Neural progenitor cell (in vitro differentiated cells): ENCODE measurements around the gene NDE1. TPM values are rescaled to one million over a fixed set of nuclear protein-coding genes. Genes with fewer than 3 reads are reported as not detected.

Source experiments
- DNase-seq: peaks from one replicate; pipeline ENCODE4 v3.0.0-alpha.2; 2016; ENCODE audit warnings: low spot score
- H2AFZ ChIP-seq: fragments of 200-600 bp; sonication (generic); replicated peaks from 2 replicates; pipeline ENCODE4 v1.6.1; 2016; ENCODE audit warnings: antibody characterized with exemption
- H3F3A ChIP-seq: fragments of 200-600 bp; sonication (generic); 2 replicates; pipeline ENCODE4 v1.6.1; 2016; ENCODE audit warnings: antibody characterized with exemption, low read depth
- H3K27ac ChIP-seq: fragments of 200-600 bp; sonication (generic); 2 replicates; pipeline ENCODE4 v1.5.1; 2016; ENCODE audit warnings: mild to moderate bottlenecking
- H3K27me3 ChIP-seq: fragments of 200-600 bp; sonication (generic); 2 replicates; pipeline ENCODE4 v1.6.1; 2016; ENCODE audit warnings: mild to moderate bottlenecking, moderate library complexity
- H3K36me3 ChIP-seq: fragments of 200-600 bp; sonication (generic); 2 replicates; pipeline ENCODE4 v1.5.1; 2016
- H3K4me1 ChIP-seq: fragments of 200-600 bp; sonication (generic); 2 replicates; pipeline ENCODE4 v1.6.1; 2016; ENCODE audit warnings: mixed run types
- H3K4me2 ChIP-seq: fragments of 200-600 bp; sonication (generic); 2 replicates; pipeline ENCODE4 v1.6.1; 2016
- H3K4me3 ChIP-seq: fragments of 200-600 bp; sonication (generic); 2 replicates; pipeline ENCODE4 v1.5.1; 2016
- H3K79me2 ChIP-seq: fragments of 200-600 bp; sonication (generic); 2 replicates; pipeline ENCODE4 v1.6.1; 2016; ENCODE audit warnings: low read depth
- H3K9ac ChIP-seq: fragments of 200-600 bp; sonication (generic); 2 replicates; pipeline ENCODE4 v1.6.1; 2016
- H3K9me3 ChIP-seq: fragments of 200-600 bp; sonication (generic); 2 replicates; pipeline ENCODE4 v1.5.1; 2016; ENCODE audit warnings: low read depth
- H4K20me1 ChIP-seq: fragments of 200-600 bp; sonication (generic); 2 replicates; pipeline ENCODE4 v1.6.1; 2016; ENCODE audit warnings: low read depth
- H3K27ac Mint-ChIP-seq: 3 replicates; pipeline ENCODE4 v1.8.0; 2021; ENCODE audit warnings: mixed read lengths
- H3K27me3 Mint-ChIP-seq: 2 replicates; pipeline ENCODE4 v1.8.0; 2022; ENCODE audit warnings: low read depth, mild to moderate bottlenecking, inconsistent platforms, moderate library complexity, mixed read lengths; ENCODE audit not compliant: insufficient read depth
- H3K36me3 Mint-ChIP-seq: 3 replicates; pipeline ENCODE4 v1.8.0; 2021; ENCODE audit warnings: mixed read lengths
- H3K4me1 Mint-ChIP-seq: 3 replicates; pipeline ENCODE4 v1.8.0; 2021; ENCODE audit warnings: mixed read lengths
- H3K4me3 Mint-ChIP-seq: 3 replicates; pipeline ENCODE4 v1.8.0; 2021; ENCODE audit warnings: mild to moderate bottlenecking, moderate library complexity, mixed read lengths
- H3K9me3 Mint-ChIP-seq: 3 replicates; pipeline ENCODE4 v1.8.0; 2020; ENCODE audit warnings: mixed read lengths
- EZH2 ChIP-seq: fragments of 200-600 bp; sonication (generic); IDR thresholded peaks from 2 replicates; pipeline ENCODE4 v1.6.1; 2017; ENCODE audit warnings: antibody characterized with exemption, mild to moderate bottlenecking, moderate library complexity
- EZH2phosphoT487 ChIP-seq: fragments of 200-600 bp; sonication (generic); IDR thresholded peaks from 2 replicates; pipeline ENCODE4 v1.6.1; 2017; ENCODE audit warnings: antibody characterized with exemption
- total RNA-seq: library from RNA; depleted of rRNA; stranded (reverse); fragments of >200 nt; gene quantifications from 2 replicates; pipeline ENCODE4 v1.2.3, GENCODE V29; 2015; ENCODE audit warnings: low replicate concordance
- TF ChIP-seq, protein P1 (sequence below): fragments of 200-600 bp; sonication (generic); IDR thresholded peaks from 2 replicates; pipeline ENCODE4 v1.5.1; 2017; ENCODE audit warnings: antibody characterized with exemption, mild to moderate bottlenecking

Gene NDE1
- total RNA-seq, 1 donor from 2014 or later, result 85.3 TPM

GRCh38 chr16:15616012-15616411 lies 34.0 kb upstream of the NDE1 start:
- H3K9me3 ChIP-seq, result no peaks in the 10 kb centered on the region
- no peak overlapping the region for H3K9ac ChIP-seq
- no peak overlapping the region for H3K27ac ChIP-seq
- H3K36me3 ChIP-seq, result no peaks in the 10 kb centered on the region
- H3K27me3 ChIP-seq, result no peaks in the 10 kb centered on the region
- TF ChIP-seq, protein P1, sequence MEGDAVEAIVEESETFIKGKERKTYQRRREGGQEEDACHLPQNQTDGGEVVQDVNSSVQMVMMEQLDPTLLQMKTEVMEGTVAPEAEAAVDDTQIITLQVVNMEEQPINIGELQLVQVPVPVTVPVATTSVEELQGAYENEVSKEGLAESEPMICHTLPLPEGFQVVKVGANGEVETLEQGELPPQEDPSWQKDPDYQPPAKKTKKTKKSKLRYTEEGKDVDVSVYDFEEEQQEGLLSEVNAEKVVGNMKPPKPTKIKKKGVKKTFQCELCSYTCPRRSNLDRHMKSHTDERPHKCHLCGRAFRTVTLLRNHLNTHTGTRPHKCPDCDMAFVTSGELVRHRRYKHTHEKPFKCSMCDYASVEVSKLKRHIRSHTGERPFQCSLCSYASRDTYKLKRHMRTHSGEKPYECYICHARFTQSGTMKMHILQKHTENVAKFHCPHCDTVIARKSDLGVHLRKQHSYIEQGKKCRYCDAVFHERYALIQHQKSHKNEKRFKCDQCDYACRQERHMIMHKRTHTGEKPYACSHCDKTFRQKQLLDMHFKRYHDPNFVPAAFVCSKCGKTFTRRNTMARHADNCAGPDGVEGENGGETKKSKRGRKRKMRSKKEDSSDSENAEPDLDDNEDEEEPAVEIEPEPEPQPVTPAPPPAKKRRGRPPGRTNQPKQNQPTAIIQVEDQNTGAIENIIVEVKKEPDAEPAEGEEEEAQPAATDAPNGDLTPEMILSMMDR, result no peak
- no peak for TF ChIP-seq EZH2
- TF ChIP-seq EZH2phosphoT487, result no peak
- DNase-seq, result no peak
- no peaks in the 10 kb centered on the region for H3K9me3 Mint-ChIP-seq
- no peak overlapping the region for H2AFZ ChIP-seq
- H3K27ac Mint-ChIP-seq, result no peak overlapping the region
- no peaks in the 10 kb centered on the region for H4K20me1 ChIP-seq
- H3F3A ChIP-seq, result no peaks in the 10 kb centered on the region
- H3K4me1 ChIP-seq, result no peaks in the 10 kb centered on the region
- no peak overlapping the region for H3K4me2 ChIP-seq
- peaks cover 3% of the 10 kb centered on the region for H3K4me1 Mint-ChIP-seq
- H3K4me3 Mint-ChIP-seq, result no peak overlapping the region
- H3K4me3 ChIP-seq, result no peak overlapping the region
- H3K27me3 Mint-ChIP-seq, result peaks cover 2% of the 10 kb centered on the region
- H3K36me3 Mint-ChIP-seq, result peaks cover 38% of the 10 kb centered on the region
- no peaks in the 10 kb centered on the region for H3K79me2 ChIP-seq

- no peak overlapping the region for H3K27ac Mint-ChIP-seq
- no peak overlapping the region for H3K9ac ChIP-seq
- H3K4me3 Mint-ChIP-seq, result no peak overlapping the region
- no peaks in the 10 kb centered on the region for H4K20me1 ChIP-seq
- H3K9me3 ChIP-seq, result no peaks in the 10 kb centered on the region
- no peaks in the 10 kb centered on the region for H3F3A ChIP-seq
- DNase-seq, result no peak
- H3K27me3 ChIP-seq, result no peaks in the 10 kb centered on the region
- peaks cover 3% of the 10 kb centered on the region for H3K4me1 Mint-ChIP-seq
- H3K27me3 Mint-ChIP-seq, result peaks cover 2% of the 10 kb centered on the region
- H3K4me3 ChIP-seq, result no peak overlapping the region
- H3K36me3 Mint-ChIP-seq, result peaks cover 37% of the 10 kb centered on the region
- H3K9me3 Mint-ChIP-seq, result no peaks in the 10 kb centered on the region
- H2AFZ ChIP-seq, result no peak overlapping the region
- no peaks in the 10 kb centered on the region for H3K79me2 ChIP-seq
- no peaks in the 10 kb centered on the region for H3K36me3 ChIP-seq
- no peak overlapping the region for H3K27ac ChIP-seq
- TF ChIP-seq, protein P1, result no peak
- TF ChIP-seq EZH2phosphoT487, result no peak
- no peak overlapping the region for H3K4me2 ChIP-seq
- no peaks in the 10 kb centered on the region for H3K4me1 ChIP-seq
Observed at GRCh38 chr16:15616475-15617165, 33.4 kb upstream of the NDE1 start.

GRCh38 chr16:15617901-15618300 lies 32.1 kb upstream of the NDE1 start:
- no peaks in the 10 kb centered on the region for H3K9me3 Mint-ChIP-seq

More at GRCh38 chr16:15617901-15618300, 32.1 kb upstream of the NDE1 start:
- H3K4me1 ChIP-seq, result no peaks in the 10 kb centered on the region
- no peak overlapping the region for H3K27ac Mint-ChIP-seq
- no peak overlapping the region for H3K4me3 Mint-ChIP-seq
- TF ChIP-seq EZH2 (no peak), EZH2phosphoT487 (no peak)
- TF ChIP-seq, protein P1, result no peak
- no peak overlapping the region for H3K9ac ChIP-seq
- H3K4me3 ChIP-seq, result no peak overlapping the region
- H3F3A ChIP-seq, result no peaks in the 10 kb centered on the region
- H3K9me3 ChIP-seq, result no peaks in the 10 kb centered on the region
- no peaks in the 10 kb centered on the region for H3K36me3 ChIP-seq
- no peak for DNase-seq
- peaks cover 3% of the 10 kb centered on the region for H3K4me1 Mint-ChIP-seq
- H4K20me1 ChIP-seq, result no peaks in the 10 kb centered on the region
- no peak overlapping the region for H3K27ac ChIP-seq
- peaks cover 2% of the 10 kb centered on the region for H3K27me3 Mint-ChIP-seq
- H2AFZ ChIP-seq, result no peak overlapping the region
- no peaks in the 10 kb centered on the region for H3K79me2 ChIP-seq
- peaks cover 31% of the 10 kb centered on the region for H3K36me3 Mint-ChIP-seq
- no peak overlapping the region for H3K4me2 ChIP-seq
- no peaks in the 10 kb centered on the region for H3K27me3 ChIP-seq
